HL-60 (cell line): ENCODE results near the gene TLE2.
"Not testable (repeated sequence)": the region's sequence is repeated elsewhere in the genome, so short reads cannot be mapped to it uniquely, and the experiment has no call there.

Experiments used
- DNase-seq, 2 experiments: peaks; one replicate each; pipeline ENCODE4 v3.0.0-alpha.2; 2010 to 2020; ENCODE audit warnings: low read depth in 1 of 2, low spot score in 1 of 2
- H3K27ac ChIP-seq: fragments of 250-450 bp; sonication (Bioruptor Pico); replicated peaks from 2 replicates; pipeline ENCODE4 v1.5.1; 2020; ENCODE audit warnings: mild to moderate bottlenecking, moderate library complexity
- H3K27me3 ChIP-seq: fragments of 250-450 bp; sonication (Bioruptor Pico); 2 replicates; pipeline ENCODE4 v1.5.1; 2021; ENCODE audit warnings: mild to moderate bottlenecking, moderate library complexity; ENCODE audit not compliant: insufficient read depth, poor library complexity, severe bottlenecking
- H3K4me3 ChIP-seq: replicated peaks from 2 replicates; pipeline ENCODE4 v1.5.1; 2011; ENCODE audit warnings: mild to moderate bottlenecking, control low read depth, low read length; ENCODE audit not compliant: insufficient read depth
- GABPA ChIP-seq: IDR thresholded peaks from 2 replicates; pipeline ENCODE4 v1.6.1; 2012; ENCODE audit warnings: low read depth
- POLR2AphosphoS5 ChIP-seq: IDR thresholded peaks from 2 replicates; pipeline ENCODE4 v1.6.1; 2012; ENCODE audit warnings: low read depth
- SPI1 ChIP-seq: IDR thresholded peaks from 2 replicates; pipeline ENCODE4 v1.6.1; 2012; ENCODE audit warnings: low read depth, mild to moderate bottlenecking, borderline replicate concordance
- TF ChIP-seq, protein P1 (sequence below): IDR thresholded peaks from one replicate; pipeline ENCODE4 v1.5.1; 2011; ENCODE audit warnings: low read length, control low read depth, inconsistent platforms; ENCODE audit not compliant: insufficient read depth
- TF ChIP-seq, protein P2 (sequence below): IDR thresholded peaks from 2 replicates; pipeline ENCODE4 v1.6.1; 2012; ENCODE audit warnings: low read depth; ENCODE audit not compliant: insufficient replicate concordance

Gene TLE2

GRCh38 chr19:3013263-3013725, 15.8 kb downstream of the TLE2 start:
- no peak for DNase-seq
- no peak overlapping the region for H3K27ac ChIP-seq
- H3K4me3 ChIP-seq, result no peak overlapping the region
- no peaks in the 10 kb centered on the region for H3K27me3 ChIP-seq
- TF ChIP-seq POLR2AphosphoS5 (no peak), SPI1 (no peak), GABPA (no peak)
- TF ChIP-seq, protein P1, sequence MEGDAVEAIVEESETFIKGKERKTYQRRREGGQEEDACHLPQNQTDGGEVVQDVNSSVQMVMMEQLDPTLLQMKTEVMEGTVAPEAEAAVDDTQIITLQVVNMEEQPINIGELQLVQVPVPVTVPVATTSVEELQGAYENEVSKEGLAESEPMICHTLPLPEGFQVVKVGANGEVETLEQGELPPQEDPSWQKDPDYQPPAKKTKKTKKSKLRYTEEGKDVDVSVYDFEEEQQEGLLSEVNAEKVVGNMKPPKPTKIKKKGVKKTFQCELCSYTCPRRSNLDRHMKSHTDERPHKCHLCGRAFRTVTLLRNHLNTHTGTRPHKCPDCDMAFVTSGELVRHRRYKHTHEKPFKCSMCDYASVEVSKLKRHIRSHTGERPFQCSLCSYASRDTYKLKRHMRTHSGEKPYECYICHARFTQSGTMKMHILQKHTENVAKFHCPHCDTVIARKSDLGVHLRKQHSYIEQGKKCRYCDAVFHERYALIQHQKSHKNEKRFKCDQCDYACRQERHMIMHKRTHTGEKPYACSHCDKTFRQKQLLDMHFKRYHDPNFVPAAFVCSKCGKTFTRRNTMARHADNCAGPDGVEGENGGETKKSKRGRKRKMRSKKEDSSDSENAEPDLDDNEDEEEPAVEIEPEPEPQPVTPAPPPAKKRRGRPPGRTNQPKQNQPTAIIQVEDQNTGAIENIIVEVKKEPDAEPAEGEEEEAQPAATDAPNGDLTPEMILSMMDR, result no peak
- TF ChIP-seq, protein P2, sequence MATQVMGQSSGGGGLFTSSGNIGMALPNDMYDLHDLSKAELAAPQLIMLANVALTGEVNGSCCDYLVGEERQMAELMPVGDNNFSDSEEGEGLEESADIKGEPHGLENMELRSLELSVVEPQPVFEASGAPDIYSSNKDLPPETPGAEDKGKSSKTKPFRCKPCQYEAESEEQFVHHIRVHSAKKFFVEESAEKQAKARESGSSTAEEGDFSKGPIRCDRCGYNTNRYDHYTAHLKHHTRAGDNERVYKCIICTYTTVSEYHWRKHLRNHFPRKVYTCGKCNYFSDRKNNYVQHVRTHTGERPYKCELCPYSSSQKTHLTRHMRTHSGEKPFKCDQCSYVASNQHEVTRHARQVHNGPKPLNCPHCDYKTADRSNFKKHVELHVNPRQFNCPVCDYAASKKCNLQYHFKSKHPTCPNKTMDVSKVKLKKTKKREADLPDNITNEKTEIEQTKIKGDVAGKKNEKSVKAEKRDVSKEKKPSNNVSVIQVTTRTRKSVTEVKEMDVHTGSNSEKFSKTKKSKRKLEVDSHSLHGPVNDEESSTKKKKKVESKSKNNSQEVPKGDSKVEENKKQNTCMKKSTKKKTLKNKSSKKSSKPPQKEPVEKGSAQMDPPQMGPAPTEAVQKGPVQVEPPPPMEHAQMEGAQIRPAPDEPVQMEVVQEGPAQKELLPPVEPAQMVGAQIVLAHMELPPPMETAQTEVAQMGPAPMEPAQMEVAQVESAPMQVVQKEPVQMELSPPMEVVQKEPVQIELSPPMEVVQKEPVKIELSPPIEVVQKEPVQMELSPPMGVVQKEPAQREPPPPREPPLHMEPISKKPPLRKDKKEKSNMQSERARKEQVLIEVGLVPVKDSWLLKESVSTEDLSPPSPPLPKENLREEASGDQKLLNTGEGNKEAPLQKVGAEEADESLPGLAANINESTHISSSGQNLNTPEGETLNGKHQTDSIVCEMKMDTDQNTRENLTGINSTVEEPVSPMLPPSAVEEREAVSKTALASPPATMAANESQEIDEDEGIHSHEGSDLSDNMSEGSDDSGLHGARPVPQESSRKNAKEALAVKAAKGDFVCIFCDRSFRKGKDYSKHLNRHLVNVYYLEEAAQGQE, result no peak

DNA sequence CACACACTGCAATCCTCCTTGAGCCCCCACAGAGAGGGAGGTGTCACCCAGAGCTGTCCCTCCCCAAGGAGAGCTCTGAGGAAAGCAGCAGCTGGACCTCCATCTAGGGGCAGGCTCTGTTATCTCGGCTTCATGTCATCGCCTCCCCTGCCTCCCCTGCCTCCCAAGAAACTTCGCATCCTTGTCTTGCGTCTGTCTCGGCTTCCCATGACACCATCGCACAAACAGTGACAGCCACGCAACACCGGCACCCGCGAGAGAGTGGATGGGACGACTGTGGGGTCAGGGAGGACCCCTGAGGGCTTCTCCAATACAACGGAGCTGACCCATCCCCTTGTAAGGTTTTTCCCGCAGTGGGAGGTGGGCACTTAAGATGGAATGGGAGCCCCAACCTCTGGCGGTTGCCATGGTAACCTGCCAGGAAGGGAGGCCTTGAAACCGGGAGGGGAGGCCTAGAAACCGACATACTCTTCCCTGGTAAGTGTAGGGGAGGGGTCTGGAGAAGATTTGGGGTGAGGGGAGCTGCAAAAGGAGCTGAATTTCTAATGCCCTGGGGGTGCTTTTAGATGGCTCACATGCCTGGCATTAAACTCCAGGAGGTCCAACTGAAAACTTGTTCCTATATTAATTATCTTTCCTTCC, 16.3 kb downstream of the TLE2 start:
- TF ChIP-seq, protein P1, result no peak
- TF ChIP-seq, protein P2, result no peak
- TF ChIP-seq SPI1 (no peak), GABPA (no peak), POLR2AphosphoS5 (no peak)
- no peak for DNase-seq
- H3K4me3 ChIP-seq, result no peak overlapping the region
- H3K27ac ChIP-seq, result no peak overlapping the region
- H3K27me3 ChIP-seq, result no peaks in the 10 kb centered on the region

- H3K27ac ChIP-seq, H3K27me3 ChIP-seq, DNase-seq, H3K4me3 ChIP-seq: not testable (repeated sequence)
These were observed 17.0 kb downstream of the TLE2 start for GRCh38 chr19:3012059-3012458.

GRCh38 chr19:3010871-3011270, 18.2 kb downstream of the TLE2 start:
- TF ChIP-seq POLR2AphosphoS5, result no peak
- TF ChIP-seq, protein P1, result no peak
- TF ChIP-seq SPI1, result no peak
- TF ChIP-seq, protein P2, result no peak
- TF ChIP-seq GABPA, result no peak
- DNase-seq, result no peak

More at GRCh38 chr19:3010871-3011270, 18.2 kb downstream of the TLE2 start:
- no peaks in the 10 kb centered on the region for H3K27me3 ChIP-seq
- no peak overlapping the region for H3K4me3 ChIP-seq
- H3K27ac ChIP-seq, result no peak overlapping the region
